Activated T-helper 2 cell treated with anti-CD3 and anti-CD28 coated beads, Interferon-gamma antibody, Interleukin-2, Interleukin-4, amounts not matched to agents 10 μg/mL and 5 μg/mL and 100 μg/mL, durations not matched to agents 14 hours and 24 hours and 36 hours (primary cell): Measurements from ENCODE around the gene DCDC2C. TPM values are rescaled to one million over a fixed set of nuclear protein-coding genes. Genes with fewer than 3 reads are reported as not detected.

ENCODE experiments used
- DNase-seq: peaks from one replicate; pipeline ENCODE4 v3.0.0; 2021; ENCODE audit warnings: low spot score
- H3K27ac Mint-ChIP-seq: one replicate; pipeline ENCODE4 v1.8.0; 2021; ENCODE audit warnings: mixed read lengths
- H3K27me3 Mint-ChIP-seq: one replicate; pipeline ENCODE4 v1.8.0; 2021; ENCODE audit warnings: low read depth, mixed read lengths
- H3K36me3 Mint-ChIP-seq: one replicate; pipeline ENCODE4 v1.8.0; 2021; ENCODE audit warnings: low read depth, mixed read lengths
- H3K4me1 Mint-ChIP-seq: one replicate; pipeline ENCODE4 v1.8.0; 2021; ENCODE audit warnings: low read depth, mixed read lengths
- H3K4me3 Mint-ChIP-seq: one replicate; pipeline ENCODE4 v1.8.0; 2021; ENCODE audit warnings: low read depth, mild to moderate bottlenecking, moderate library complexity, mixed read lengths
- H3K9me3 Mint-ChIP-seq: one replicate; pipeline ENCODE4 v1.8.0; 2021; ENCODE audit warnings: mixed read lengths
- intact Hi-C: fragments of 100-400 bp; cut with micrococcal nuclease; formaldehyde crosslinking; loops from one replicate; pipeline ENCODE4 v1.15.1; 2023
- total RNA-seq: library from RNA; stranded (reverse); gene quantifications from 2 replicates; pipeline ENCODE4 v1.2.3, GENCODE V29; 2022

Gene DCDC2C
- total RNA-seq, 1 donor from 2014 or later, result not detected

DNA sequence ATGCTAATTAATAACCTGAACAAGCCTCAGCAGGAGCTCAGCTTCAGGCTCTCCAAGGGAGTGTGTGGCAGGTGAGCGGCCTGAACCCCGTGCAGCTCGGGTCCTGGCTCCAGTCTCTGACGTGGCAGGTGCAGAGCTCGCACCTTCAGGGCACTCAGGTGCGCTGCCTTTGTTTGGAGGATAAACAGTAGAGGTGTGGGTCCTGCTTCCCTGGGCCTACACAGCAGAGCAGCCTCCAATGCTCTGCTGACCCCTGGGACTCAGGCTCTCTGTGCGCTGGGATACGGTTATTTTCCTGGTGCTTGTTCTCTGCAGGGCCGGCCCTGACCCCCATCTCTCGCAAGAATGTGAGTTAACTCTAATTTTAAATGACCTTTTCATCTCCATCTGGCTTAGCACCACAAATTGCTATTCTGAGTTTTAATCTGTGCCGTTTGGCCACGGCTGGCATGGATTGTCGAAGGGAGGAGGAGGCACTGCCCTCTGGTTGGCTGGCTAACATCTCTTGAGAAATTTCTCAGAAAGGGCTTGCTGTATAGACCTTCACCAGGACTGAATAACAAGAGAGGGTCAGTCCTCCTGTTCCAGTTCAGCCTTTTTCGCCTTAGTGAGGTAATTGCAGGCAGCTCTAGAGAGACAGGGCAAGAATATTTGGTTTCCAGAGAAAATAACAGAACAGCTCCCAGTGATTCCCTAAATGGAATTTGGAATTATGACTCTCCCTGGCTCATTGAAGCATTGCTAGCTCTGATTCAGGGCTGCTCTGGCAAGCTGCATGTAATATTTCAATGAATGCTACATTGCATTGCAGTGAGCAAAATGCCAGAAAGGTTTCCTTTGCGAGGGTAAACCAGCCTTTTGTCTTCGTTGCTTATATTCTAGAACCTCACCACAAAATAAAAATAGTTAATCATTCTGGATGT lies 161.8 kb downstream of the DCDC2C start:
- H3K4me1 Mint-ChIP-seq, result no peaks in the 10 kb centered on the region
- no peaks in the 10 kb centered on the region for H3K27me3 Mint-ChIP-seq
- H3K27ac Mint-ChIP-seq, result no peak overlapping the region
- H3K36me3 Mint-ChIP-seq, result no peaks in the 10 kb centered on the region
- no peak for DNase-seq
- no peaks in the 10 kb centered on the region for H3K9me3 Mint-ChIP-seq
- no peak overlapping the region for H3K4me3 Mint-ChIP-seq
- intact Hi-C loops, result no loop called here

DNA sequence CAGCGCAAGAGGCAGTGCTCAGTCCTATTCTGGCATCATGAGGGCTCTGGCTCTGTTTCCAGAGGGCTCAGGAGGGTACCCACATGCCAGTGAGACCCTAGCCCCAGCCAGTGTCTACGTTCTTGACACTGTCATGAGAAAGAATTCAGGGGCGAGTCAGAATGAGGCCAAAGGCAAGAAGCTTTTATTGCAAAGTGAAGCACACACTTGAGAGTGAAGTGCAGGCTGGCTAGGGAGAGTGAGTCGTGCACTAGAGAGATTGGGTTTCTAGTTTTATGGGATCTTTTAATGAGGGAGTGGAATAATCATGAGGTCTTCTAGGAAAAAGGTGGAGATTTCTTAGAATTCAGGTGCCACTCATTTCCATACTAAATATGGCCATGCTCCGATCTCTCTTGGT lies 164.1 kb downstream of the DCDC2C start:
- no peak overlapping the region for H3K4me3 Mint-ChIP-seq
- intact Hi-C loops, result no loop called here

DNA sequence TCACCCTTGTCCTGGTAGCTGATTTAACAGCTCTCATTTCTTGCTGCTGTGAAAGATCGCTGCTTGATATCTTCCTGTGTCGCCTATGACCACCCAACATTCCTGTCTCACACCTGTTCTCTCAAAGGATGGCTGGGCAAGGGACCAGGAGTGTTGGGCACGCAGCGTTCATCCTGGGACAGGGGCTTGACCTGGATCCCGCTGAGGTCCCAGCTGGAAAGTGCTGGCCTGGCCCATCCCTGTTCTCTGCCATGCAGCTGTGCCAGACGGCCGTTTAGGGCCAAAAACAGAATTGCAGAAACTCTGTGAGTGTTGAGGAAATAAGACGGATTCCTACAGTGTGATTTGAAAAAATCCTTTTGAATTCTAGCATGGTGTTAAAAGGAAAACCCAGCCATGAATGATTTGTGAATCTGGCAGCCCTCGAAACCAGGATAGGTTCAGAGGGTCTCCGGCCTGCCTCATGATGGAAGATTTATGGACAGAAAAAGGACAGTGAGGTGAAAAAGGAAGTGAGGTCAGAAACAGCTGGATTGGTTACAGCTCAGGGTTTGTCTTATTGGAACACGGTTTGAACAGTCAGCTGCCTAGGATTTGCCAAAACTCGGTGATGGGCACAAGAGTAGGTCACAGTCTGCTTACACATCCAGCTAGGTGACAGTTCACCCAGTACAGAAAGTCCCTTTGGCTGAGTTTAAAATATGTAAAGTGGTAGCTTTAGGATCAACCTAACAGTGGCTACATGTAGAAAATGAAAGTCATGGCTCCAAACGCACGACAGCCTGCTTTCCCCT lies 164.8 kb downstream of the DCDC2C start:
- H3K36me3 Mint-ChIP-seq, result no peaks in the 10 kb centered on the region
- no peak overlapping the region for H3K27ac Mint-ChIP-seq
- no peaks in the 10 kb centered on the region for H3K4me1 Mint-ChIP-seq
- intact Hi-C loops, result no loop called here
- no peaks in the 10 kb centered on the region for H3K27me3 Mint-ChIP-seq
- no peak for DNase-seq
- H3K4me3 Mint-ChIP-seq, result no peak overlapping the region
- no peaks in the 10 kb centered on the region for H3K9me3 Mint-ChIP-seq

More for the DNA sequence above, 164.1 kb downstream of the DCDC2C start:
- no peaks in the 10 kb centered on the region for H3K4me1 Mint-ChIP-seq
- no peak for DNase-seq
- H3K9me3 Mint-ChIP-seq, result no peaks in the 10 kb centered on the region
- H3K27me3 Mint-ChIP-seq, result no peaks in the 10 kb centered on the region
- H3K27ac Mint-ChIP-seq, result no peak overlapping the region
- no peaks in the 10 kb centered on the region for H3K36me3 Mint-ChIP-seq

DNA sequence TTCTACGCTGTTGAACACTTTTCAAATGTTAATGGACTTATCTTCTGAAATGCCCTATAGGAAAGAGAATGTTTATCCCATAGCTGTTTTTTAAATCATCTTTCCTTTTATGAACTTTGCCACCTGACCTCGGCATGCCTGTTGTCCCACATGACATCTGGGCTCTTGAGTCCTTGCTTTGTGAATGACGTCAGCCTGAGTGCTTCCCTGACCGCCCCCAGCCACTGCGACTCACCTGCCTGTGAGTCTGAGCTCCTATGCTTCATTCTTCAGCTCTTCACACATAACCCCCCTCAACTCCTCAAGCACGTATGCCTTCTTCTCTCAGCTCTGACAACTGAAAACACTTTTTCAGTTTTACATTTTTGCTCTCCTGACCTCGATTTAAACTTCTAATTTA lies 166.8 kb downstream of the DCDC2C start:
- H3K4me1 Mint-ChIP-seq, result no peaks in the 10 kb centered on the region
- no peak overlapping the region for H3K27ac Mint-ChIP-seq
- H3K9me3 Mint-ChIP-seq, result no peaks in the 10 kb centered on the region
- intact Hi-C loops, result no loop called here
- no peak for DNase-seq
- no peak overlapping the region for H3K4me3 Mint-ChIP-seq
- no peaks in the 10 kb centered on the region for H3K27me3 Mint-ChIP-seq
- no peaks in the 10 kb centered on the region for H3K36me3 Mint-ChIP-seq

DNA sequence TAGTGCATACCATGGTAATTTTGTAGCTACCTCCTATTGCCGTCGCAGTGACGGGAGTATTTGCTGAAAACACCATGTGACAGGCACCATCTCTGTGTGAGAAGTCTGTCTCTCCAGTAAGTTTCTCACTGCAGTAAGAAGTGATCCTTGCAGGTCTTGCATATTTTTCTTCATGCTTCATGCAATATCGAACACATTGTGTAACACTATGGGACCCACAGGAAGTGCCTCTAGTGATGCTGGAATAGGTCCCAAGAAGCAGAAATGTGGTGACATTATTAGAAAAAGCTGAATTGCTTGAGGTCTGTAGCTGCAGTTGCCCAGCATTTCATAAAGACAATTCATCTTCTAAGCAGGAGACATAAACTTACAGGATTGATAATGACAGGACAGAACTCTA lies 167.6 kb downstream of the DCDC2C start:
- Mint-ChIP-seq H3K4me1 (no peaks in the 10 kb centered on the region), H3K9me3 (no peaks in the 10 kb centered on the region), H3K4me3 (no peak overlapping the region), H3K36me3 (no peaks in the 10 kb centered on the region), H3K27me3 (no peaks in the 10 kb centered on the region), H3K27ac (no peak overlapping the region)
- intact Hi-C loops, result no loop called here
- DNase-seq, result no peak

DNA sequence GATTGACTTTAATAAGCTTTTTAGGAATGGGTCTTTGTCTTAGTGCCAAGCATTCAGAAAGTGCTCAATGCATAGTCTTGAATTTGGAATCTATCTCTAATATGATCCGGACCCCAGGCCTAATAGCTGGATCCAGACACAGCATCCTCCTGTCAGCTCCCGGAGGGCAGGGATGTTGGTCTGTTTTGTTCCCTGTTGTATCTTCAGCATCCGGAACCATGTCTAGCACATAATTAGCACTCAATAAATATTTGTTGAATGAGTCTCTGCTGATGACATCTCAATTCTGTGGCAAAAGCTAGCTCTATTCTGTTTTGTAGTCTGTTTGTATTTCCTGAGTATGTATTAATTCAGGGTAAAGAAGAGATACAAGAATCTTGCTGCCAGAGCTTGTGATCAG lies 169.1 kb downstream of the DCDC2C start:
- intact Hi-C loops, result no loop called here
- no peak overlapping the region for H3K4me3 Mint-ChIP-seq
- DNase-seq, result no peak
- no peaks in the 10 kb centered on the region for H3K9me3 Mint-ChIP-seq
- H3K36me3 Mint-ChIP-seq, result no peaks in the 10 kb centered on the region
- no peaks in the 10 kb centered on the region for H3K4me1 Mint-ChIP-seq
- no peak overlapping the region for H3K27ac Mint-ChIP-seq
- no peaks in the 10 kb centered on the region for H3K27me3 Mint-ChIP-seq

DNA sequence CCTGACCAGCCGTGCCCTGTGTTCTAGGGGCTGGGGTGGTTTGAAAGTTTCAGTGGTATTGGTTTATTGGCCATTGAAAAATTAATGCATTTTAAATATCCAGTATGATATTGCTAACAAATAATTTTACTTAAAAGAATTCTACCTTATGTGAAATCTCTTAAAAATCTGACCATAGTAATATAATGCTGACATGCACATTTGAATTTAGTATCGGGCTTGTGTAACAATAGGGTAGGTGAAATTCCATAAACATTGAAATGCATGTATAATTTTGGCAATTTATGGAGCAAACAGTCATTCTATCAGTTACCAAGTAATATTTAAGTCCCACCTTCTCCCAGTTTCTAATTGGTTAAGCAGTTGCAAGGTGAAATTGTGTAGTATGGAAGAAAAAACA lies 170.5 kb downstream of the DCDC2C start:
- no peaks in the 10 kb centered on the region for H3K9me3 Mint-ChIP-seq
- no peak overlapping the region for H3K4me3 Mint-ChIP-seq
- H3K36me3 Mint-ChIP-seq, result no peaks in the 10 kb centered on the region
- no peaks in the 10 kb centered on the region for H3K4me1 Mint-ChIP-seq
- intact Hi-C loops, result no loop called here
- no peak for DNase-seq
- no peak overlapping the region for H3K27ac Mint-ChIP-seq
- no peaks in the 10 kb centered on the region for H3K27me3 Mint-ChIP-seq

DNA sequence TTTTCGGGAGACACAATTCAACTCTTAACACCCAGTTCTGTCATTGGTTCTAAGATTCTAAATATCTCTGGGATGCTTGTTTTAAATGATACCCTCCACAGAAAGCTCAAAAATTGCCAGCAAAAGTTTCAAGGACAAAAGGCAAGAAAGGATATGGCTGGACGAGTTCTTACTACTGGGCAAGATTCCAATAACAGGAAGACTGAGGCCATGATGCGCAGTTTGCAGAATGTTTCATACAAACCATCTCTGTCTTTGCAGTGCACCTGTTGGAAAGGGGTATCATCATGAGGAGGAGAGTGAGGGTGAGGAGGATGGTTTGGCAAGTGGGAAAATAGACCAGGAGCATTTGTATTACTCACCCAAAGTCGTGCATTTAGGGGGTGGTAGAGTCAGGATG lies 172.8 kb downstream of the DCDC2C start:
- no peaks in the 10 kb centered on the region for H3K36me3 Mint-ChIP-seq
- DNase-seq, result no peak
- intact Hi-C loops, result no loop called here
- no peaks in the 10 kb centered on the region for H3K9me3 Mint-ChIP-seq
- H3K4me3 Mint-ChIP-seq, result no peak overlapping the region
- H3K27ac Mint-ChIP-seq, result no peak overlapping the region
- H3K27me3 Mint-ChIP-seq, result no peaks in the 10 kb centered on the region
- H3K4me1 Mint-ChIP-seq, result no peaks in the 10 kb centered on the region

DNA sequence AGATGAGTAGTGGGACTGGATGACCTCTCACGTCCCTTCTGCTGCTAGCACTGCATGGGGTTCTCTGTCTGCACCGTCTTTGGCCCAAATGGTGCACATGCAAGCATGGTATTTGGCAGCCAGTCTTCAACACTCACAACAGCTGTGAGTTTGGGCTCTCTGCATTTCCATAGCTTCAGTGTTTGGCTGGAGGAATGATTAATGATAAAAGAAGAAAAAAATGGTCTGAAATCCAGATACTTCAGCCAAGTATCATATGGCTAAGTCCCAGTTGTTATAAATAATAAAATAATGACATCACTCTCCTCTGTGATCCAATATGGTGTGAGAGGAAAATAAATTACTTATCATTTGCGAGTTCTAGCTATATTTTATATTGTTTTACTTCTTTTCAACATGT lies 173.3 kb downstream of the DCDC2C start:
- intact Hi-C loops, result no loop called here
- Mint-ChIP-seq H3K27ac (no peak overlapping the region), H3K36me3 (no peaks in the 10 kb centered on the region), H3K4me1 (no peaks in the 10 kb centered on the region), H3K27me3 (no peaks in the 10 kb centered on the region), H3K4me3 (no peak overlapping the region), H3K9me3 (no peaks in the 10 kb centered on the region)
- DNase-seq, result no peak

DNA sequence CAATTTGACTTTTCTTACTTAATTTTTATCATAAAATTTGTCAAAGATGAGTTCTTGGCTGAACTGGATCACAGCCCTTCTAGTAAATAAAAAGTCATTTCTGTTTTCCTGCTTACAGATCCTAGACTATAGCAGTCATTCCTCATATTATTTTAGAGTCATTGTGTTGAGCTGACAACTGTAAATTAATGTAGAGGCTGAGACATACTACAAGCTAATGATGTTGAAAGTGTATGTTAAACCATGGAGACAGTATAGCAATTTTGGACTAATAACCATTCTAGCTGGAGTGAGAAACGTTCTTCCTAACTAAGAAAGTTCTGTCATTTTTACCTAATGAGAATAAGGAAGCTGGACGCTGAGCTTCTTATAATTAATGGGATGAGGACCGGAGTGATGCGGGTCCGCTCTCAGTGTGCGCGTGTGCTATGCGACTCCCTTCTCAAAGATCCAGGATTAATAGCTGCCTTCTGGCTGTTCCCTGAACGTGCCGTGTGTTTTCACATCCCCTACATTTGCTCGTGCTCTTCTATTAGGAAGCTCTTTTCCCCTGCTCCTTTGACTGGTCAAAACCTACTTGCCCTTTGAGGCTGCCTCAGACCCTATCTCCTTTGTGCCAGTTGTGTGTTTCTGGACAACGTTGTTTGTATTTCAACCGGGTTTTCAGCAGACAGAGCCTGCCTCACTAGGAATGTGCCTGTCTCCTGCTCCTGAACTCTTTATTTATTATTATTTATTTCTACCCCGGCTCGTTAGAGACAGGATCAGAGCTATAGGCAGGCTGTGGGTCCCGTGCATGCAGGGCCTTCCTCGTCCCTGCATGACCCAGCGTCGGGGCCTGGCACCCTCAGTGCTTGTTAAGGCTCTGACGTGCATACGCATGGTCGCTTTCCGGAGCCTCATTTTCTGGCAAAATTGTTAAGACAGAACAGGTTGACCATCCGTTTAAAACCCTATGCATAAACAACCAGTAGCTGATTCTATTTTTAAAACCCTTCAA lies 182.6 kb downstream of the DCDC2C start:
- H3K4me3 Mint-ChIP-seq, result no peak overlapping the region
- H3K27me3 Mint-ChIP-seq, result no peaks in the 10 kb centered on the region
- no peak overlapping the region for H3K27ac Mint-ChIP-seq
- H3K36me3 Mint-ChIP-seq, result no peaks in the 10 kb centered on the region
- no peaks in the 10 kb centered on the region for H3K9me3 Mint-ChIP-seq
- intact Hi-C loops, result no loop called here
- H3K4me1 Mint-ChIP-seq, result no peaks in the 10 kb centered on the region
- no peak for DNase-seq

DNA sequence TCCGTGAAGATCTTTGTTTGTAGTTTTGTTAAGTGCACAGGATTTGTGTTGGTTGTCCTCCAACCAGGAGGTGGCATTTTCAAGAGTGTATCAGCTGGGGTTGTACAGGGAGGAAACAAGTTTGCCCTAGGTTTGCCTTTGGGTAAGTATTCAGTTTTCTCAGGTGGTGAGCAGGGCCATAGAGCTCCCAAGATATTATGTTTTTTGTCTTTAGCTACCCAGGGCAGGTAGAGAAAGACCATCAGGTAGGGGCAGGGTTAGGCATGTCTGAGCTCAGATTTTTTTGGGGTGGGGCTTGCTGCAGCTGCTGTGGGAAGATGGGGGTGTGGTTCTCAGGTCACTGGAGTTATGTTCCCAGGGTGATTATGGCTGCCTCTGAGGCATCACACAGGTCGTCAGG lies 191.6 kb downstream of the DCDC2C start:
- Mint-ChIP-seq H3K27me3 (no peaks in the 10 kb centered on the region), H3K27ac (no peak overlapping the region), H3K4me3 (no peak overlapping the region), H3K9me3 (no peaks in the 10 kb centered on the region), H3K4me1 (no peaks in the 10 kb centered on the region), H3K36me3 (no peaks in the 10 kb centered on the region)
- DNase-seq, result no peak
- intact Hi-C loops, result no loop called here
